ENCODE measurements around the gene FLOT2. TPM values are rescaled to one million over a fixed set of nuclear protein-coding genes. Genes with fewer than 3 reads are reported as not detected.

Gene FLOT2
- total RNA-seq, 1 experiment from 2014 or later: 126 TPM

- intact Hi-C loops (cut with micrococcal nuclease): no loop called here
- Mint-ChIP-seq H3K27me3 (ENCODE audit: insufficient read depth, unreplicated experiment) (no peaks in the 10 kb centered on the region), H3K4me3 (ENCODE audit: unreplicated experiment) (no peak overlapping the region), H3K4me1 (ENCODE audit: insufficient read depth, unreplicated experiment) (peaks cover 28% of the 10 kb centered on the region), H3K27ac (ENCODE audit: low read depth, unreplicated experiment) (no peak overlapping the region), H3K36me3 (ENCODE audit: insufficient read depth, unreplicated experiment) (peaks cover 14% of the 10 kb centered on the region), H3K9me3 (ENCODE audit: unreplicated experiment) (no peaks in the 10 kb centered on the region)
- POLR2A ChIA-PET: interaction anchor here (0.5 to 5.6 kb wide), 16 partner anchors 10 to 178 kb away, joined by 3 to 64 read pairs (median 10); partner anchors contain the start of genes FAM222B, NEK8, PHF12 and RPL23A
- DNase-seq (ENCODE audit: unreplicated experiment): no peak
- CTCF ChIA-PET: interaction anchor here (0.5 to 3.1 kb wide), 10 partner anchors 8 to 344 kb away, joined by 3 to 23 read pairs (median 4); partner anchors contain the start of genes NEK8 and TLCD1
- BruUV-seq (replicated peaks): no TSS peak
- no peak for TF ChIP-seq CTCF (IDR thresholded peaks at IDR 0.05; ENCODE audit: unreplicated experiment)
Measured at GRCh38 chr17:28898527-28898955, 1.0 kb upstream of the FLOT2 start.

- BruUV-seq (replicated peaks): no TSS peak
Measured at GRCh38 chr17:28897769-28898526, 415 bp upstream of the FLOT2 start.

DNA sequence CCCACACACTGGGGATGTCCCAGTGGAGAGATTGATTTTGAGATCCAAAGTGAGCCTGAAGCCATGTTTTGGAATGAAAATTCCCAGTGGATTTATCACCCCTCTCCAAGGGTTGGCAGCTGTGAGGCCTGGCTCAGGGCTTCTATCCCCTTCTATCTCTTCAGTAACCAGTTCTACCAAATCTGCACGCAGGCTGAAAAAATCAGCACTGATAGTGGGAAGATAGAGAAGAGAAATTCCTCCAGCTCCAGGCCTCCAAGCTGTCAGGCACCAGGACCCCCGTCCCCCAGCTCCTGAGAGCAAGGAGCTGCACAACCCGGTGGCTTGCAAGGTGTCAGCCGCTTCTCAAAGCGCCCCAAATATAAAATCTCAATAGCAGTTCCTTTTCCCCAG lies 1.0 kb downstream of the FLOT2 start:
- Mint-ChIP-seq H3K27ac (ENCODE audit: low read depth, unreplicated experiment) (peak overlapping the region; percentile 93), H3K4me1 (ENCODE audit: insufficient read depth, unreplicated experiment) (peaks cover 24% of the 10 kb centered on the region), H3K36me3 (ENCODE audit: insufficient read depth, unreplicated experiment) (peaks cover 35% of the 10 kb centered on the region), H3K27me3 (ENCODE audit: insufficient read depth, unreplicated experiment) (no peaks in the 10 kb centered on the region), H3K4me3 (ENCODE audit: unreplicated experiment) (peak overlapping the region; percentile 90), H3K9me3 (ENCODE audit: unreplicated experiment) (no peaks in the 10 kb centered on the region)
- DNase-seq (ENCODE audit: unreplicated experiment): peak; percentile 18
- ChIA-PET POLR2A (interaction anchor here (0.7 to 5.6 kb wide), 20 partner anchors 9 to 259 kb away, joined by 3 to 64 read pairs (median 6); partner anchors contain the start of genes FAM222B, NEK8, PHF12 and RPL23A), CTCF (interaction anchor here (0.5 to 3.1 kb wide), 8 partner anchors 14 to 175 kb away, joined by 3 to 23 read pairs (median 5); partner anchors contain the start of gene FAM222B)
- intact Hi-C loops (cut with micrococcal nuclease): loop anchor here (2.0 kb wide), 1 partner anchor 88 kb away; no protein-coding TSS in a partner anchor
- TF ChIP-seq CTCF (IDR thresholded peaks at IDR 0.05; ENCODE audit: unreplicated experiment): no peak
- BruUV-seq (replicated peaks): TSS peak; percentile 32

More at GRCh38 chr17:28897769-28898526, 415 bp upstream of the FLOT2 start:
- POLR2A ChIA-PET: interaction anchor here (0.6 to 5.6 kb wide), 17 partner anchors 10 to 178 kb away, joined by 3 to 64 read pairs (median 11); partner anchors contain the start of genes NEK8, PHF12, RPL23A and TLCD1
- intact Hi-C loops (cut with micrococcal nuclease): loop anchor here (1.0 to 2.0 kb wide), 2 partner anchors 89 to 135 kb away; no protein-coding TSS in a partner anchor
- peak overlapping the region; percentile 93 for H3K27ac Mint-ChIP-seq (ENCODE audit: low read depth, unreplicated experiment)
- H3K27me3 Mint-ChIP-seq (ENCODE audit: insufficient read depth, unreplicated experiment): no peaks in the 10 kb centered on the region
- no peak for TF ChIP-seq CTCF (IDR thresholded peaks at IDR 0.05; ENCODE audit: unreplicated experiment)
- peaks cover 20% of the 10 kb centered on the region for H3K36me3 Mint-ChIP-seq (ENCODE audit: insufficient read depth, unreplicated experiment)
- H3K4me3 Mint-ChIP-seq (ENCODE audit: unreplicated experiment): peak overlapping the region; percentile 90
- H3K9me3 Mint-ChIP-seq (ENCODE audit: unreplicated experiment): no peaks in the 10 kb centered on the region
- CTCF ChIA-PET: interaction anchor here (0.5 to 3.1 kb wide), 11 partner anchors 9 to 171 kb away, joined by 3 to 23 read pairs (median 5); partner anchors contain the start of genes FAM222B, NEK8 and TLCD1
- H3K4me1 Mint-ChIP-seq (ENCODE audit: insufficient read depth, unreplicated experiment): peaks cover 28% of the 10 kb centered on the region
- no peak for DNase-seq (ENCODE audit: unreplicated experiment)
